ENCODE results near the gene PRTFDC1. TPM values are rescaled to one million over a fixed set of nuclear protein-coding genes. Genes with fewer than 3 reads are reported as not detected.

PRTFDC1 gene
- total and polyA plus RNA-seq, 2 of the 8 experiments (the other 6 are each of a cell fraction or from before 2014, with no cell fraction given): 5.9 to 6.6 TPM

- TF ChIP-seq, protein P1, sequence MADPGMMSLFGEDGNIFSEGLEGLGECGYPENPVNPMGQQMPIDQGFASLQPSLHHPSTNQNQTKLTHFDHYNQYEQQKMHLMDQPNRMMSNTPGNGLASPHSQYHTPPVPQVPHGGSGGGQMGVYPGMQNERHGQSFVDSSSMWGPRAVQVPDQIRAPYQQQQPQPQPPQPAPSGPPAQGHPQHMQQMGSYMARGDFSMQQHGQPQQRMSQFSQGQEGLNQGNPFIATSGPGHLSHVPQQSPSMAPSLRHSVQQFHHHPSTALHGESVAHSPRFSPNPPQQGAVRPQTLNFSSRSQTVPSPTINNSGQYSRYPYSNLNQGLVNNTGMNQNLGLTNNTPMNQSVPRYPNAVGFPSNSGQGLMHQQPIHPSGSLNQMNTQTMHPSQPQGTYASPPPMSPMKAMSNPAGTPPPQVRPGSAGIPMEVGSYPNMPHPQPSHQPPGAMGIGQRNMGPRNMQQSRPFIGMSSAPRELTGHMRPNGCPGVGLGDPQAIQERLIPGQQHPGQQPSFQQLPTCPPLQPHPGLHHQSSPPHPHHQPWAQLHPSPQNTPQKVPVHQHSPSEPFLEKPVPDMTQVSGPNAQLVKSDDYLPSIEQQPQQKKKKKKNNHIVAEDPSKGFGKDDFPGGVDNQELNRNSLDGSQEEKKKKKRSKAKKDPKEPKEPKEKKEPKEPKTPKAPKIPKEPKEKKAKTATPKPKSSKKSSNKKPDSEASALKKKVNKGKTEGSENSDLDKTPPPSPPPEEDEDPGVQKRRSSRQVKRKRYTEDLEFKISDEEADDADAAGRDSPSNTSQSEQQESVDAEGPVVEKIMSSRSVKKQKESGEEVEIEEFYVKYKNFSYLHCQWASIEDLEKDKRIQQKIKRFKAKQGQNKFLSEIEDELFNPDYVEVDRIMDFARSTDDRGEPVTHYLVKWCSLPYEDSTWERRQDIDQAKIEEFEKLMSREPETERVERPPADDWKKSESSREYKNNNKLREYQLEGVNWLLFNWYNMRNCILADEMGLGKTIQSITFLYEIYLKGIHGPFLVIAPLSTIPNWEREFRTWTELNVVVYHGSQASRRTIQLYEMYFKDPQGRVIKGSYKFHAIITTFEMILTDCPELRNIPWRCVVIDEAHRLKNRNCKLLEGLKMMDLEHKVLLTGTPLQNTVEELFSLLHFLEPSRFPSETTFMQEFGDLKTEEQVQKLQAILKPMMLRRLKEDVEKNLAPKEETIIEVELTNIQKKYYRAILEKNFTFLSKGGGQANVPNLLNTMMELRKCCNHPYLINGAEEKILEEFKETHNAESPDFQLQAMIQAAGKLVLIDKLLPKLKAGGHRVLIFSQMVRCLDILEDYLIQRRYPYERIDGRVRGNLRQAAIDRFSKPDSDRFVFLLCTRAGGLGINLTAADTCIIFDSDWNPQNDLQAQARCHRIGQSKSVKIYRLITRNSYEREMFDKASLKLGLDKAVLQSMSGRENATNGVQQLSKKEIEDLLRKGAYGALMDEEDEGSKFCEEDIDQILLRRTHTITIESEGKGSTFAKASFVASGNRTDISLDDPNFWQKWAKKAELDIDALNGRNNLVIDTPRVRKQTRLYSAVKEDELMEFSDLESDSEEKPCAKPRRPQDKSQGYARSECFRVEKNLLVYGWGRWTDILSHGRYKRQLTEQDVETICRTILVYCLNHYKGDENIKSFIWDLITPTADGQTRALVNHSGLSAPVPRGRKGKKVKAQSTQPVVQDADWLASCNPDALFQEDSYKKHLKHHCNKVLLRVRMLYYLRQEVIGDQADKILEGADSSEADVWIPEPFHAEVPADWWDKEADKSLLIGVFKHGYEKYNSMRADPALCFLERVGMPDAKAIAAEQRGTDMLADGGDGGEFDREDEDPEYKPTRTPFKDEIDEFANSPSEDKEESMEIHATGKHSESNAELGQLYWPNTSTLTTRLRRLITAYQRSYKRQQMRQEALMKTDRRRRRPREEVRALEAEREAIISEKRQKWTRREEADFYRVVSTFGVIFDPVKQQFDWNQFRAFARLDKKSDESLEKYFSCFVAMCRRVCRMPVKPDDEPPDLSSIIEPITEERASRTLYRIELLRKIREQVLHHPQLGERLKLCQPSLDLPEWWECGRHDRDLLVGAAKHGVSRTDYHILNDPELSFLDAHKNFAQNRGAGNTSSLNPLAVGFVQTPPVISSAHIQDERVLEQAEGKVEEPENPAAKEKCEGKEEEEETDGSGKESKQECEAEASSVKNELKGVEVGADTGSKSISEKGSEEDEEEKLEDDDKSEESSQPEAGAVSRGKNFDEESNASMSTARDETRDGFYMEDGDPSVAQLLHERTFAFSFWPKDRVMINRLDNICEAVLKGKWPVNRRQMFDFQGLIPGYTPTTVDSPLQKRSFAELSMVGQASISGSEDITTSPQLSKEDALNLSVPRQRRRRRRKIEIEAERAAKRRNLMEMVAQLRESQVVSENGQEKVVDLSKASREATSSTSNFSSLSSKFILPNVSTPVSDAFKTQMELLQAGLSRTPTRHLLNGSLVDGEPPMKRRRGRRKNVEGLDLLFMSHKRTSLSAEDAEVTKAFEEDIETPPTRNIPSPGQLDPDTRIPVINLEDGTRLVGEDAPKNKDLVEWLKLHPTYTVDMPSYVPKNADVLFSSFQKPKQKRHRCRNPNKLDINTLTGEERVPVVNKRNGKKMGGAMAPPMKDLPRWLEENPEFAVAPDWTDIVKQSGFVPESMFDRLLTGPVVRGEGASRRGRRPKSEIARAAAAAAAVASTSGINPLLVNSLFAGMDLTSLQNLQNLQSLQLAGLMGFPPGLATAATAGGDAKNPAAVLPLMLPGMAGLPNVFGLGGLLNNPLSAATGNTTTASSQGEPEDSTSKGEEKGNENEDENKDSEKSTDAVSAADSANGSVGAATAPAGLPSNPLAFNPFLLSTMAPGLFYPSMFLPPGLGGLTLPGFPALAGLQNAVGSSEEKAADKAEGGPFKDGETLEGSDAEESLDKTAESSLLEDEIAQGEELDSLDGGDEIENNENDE (IDR thresholded peaks at IDR 0.05; ENCODE audit: insufficient replicate concordance, low read length): no peak
- no peak for TF ChIP-seq GTF2F1 (IDR thresholded peaks at IDR 0.05; ENCODE audit: borderline replicate concordance, low read depth, low read length)
- no peak for TF ChIP-seq NRF1 (IDR thresholded peaks at IDR 0.05; ENCODE audit: low read depth, low read length)
- no peak for TF ChIP-seq SUZ12 (IDR thresholded peaks at IDR 0.05; ENCODE audit: low read length)
- TF ChIP-seq TBP (IDR thresholded peaks at IDR 0.05; ENCODE audit: low read depth, low read length): no peak
- TF ChIP-seq NANOG (IDR thresholded peaks at IDR 0.05; ENCODE audit: insufficient read depth, low read depth, low read length, poor library complexity, severe bottlenecking): no peak
- no peak for TF ChIP-seq KDM4A (IDR thresholded peaks at IDR 0.05; ENCODE audit: low read depth, low read length, severe bottlenecking)
- TF ChIP-seq BACH1 (IDR thresholded peaks at IDR 0.05; ENCODE audit: low read length): no peak
- TF ChIP-seq TAF1 (IDR thresholded peaks at IDR 0.05; ENCODE audit: low read depth, low read length): no peak
These were observed 148.0 kb downstream of the PRTFDC1 start (continued) for GRCh38 chr10:24804392-24804791.

Data from H1 (cell line).